ENCODE results near the gene CRYGC. TPM values are rescaled to one million over a fixed set of nuclear protein-coding genes. Genes with fewer than 3 reads are reported as not detected.

Gene CRYGC
- total RNA-seq, 4 donors from 2014 or later: not detected

DNA sequence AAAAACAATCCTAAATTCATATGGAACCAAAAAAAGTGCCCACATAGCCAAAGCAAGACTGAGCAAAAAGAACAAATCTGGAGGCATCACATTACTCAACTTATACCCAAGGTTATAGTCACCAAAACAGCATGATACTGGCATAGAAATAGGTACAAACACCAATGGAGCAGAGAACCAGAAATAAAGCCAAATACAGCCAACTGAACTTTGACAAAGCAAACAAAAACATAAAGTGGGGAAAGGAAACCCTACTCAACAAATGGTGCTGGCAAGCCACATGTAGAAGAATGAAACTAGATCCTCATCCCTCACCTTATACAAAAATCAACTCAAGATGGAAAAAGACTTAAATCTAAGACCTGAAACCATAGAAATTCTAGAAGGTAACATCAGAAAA lies 45.8 kb downstream of the CRYGC start:
- TF ChIP-seq, protein P1, sequence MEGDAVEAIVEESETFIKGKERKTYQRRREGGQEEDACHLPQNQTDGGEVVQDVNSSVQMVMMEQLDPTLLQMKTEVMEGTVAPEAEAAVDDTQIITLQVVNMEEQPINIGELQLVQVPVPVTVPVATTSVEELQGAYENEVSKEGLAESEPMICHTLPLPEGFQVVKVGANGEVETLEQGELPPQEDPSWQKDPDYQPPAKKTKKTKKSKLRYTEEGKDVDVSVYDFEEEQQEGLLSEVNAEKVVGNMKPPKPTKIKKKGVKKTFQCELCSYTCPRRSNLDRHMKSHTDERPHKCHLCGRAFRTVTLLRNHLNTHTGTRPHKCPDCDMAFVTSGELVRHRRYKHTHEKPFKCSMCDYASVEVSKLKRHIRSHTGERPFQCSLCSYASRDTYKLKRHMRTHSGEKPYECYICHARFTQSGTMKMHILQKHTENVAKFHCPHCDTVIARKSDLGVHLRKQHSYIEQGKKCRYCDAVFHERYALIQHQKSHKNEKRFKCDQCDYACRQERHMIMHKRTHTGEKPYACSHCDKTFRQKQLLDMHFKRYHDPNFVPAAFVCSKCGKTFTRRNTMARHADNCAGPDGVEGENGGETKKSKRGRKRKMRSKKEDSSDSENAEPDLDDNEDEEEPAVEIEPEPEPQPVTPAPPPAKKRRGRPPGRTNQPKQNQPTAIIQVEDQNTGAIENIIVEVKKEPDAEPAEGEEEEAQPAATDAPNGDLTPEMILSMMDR (IDR thresholded peaks at IDR 0.05; ENCODE audit: low read depth): no peak

Other genes with a start within 250 kb of the CRYGC start
- gene PLEKHM3, start 104.3 kb downstream of the CRYGC start, total RNA-seq: 10 to 100 TPM; 24.6 to 36.0 (median 26.2) TPM
- not detected for gene CRYGD, start 5.3 kb downstream of the CRYGC start, total RNA-seq
- not detected for gene CRYGB, start 16.3 kb upstream of the CRYGC start, total RNA-seq
- gene CRYGA, start 33.8 kb upstream of the CRYGC start, total RNA-seq: not detected
- gene C2orf80, start 60.2 kb upstream of the CRYGC start, total RNA-seq: not detected
- gene IDH1, start 125.2 kb upstream of the CRYGC start, total RNA-seq: 100 to 1,000 TPM; 126 to 345 (median 247) TPM
- gene PIKFYVE, start 136.4 kb upstream of the CRYGC start, total RNA-seq: 10 to 100 TPM; 37.5 to 55.3 (median 43.3) TPM